Measurements from ENCODE around the gene HSFX3. TPM values are rescaled to one million over a fixed set of nuclear protein-coding genes. Genes with fewer than 3 reads are reported as not detected.
"Not testable (repeated sequence)": the region's sequence is repeated elsewhere in the genome, so short reads cannot be mapped to it uniquely, and the experiment has no call there.

HSFX3 gene
- total and polyA plus RNA-seq, 8 donors = not detected

- Histone ChIP-seq H3K27me3 (peaks cover 0 to 4% (median 0%) of the 10 kb centered on the region in 4 donors), H3K27ac (peak within 1 kb of the TSS; percentile 41 to 79 (median 72)), H3K36me3 (no peaks in the 10 kb centered on the region), H3K4me3 (peak within 1 kb of the TSS; percentile 18 to 56 (median 39)), H3K4me1 (peaks cover 0 to 3% (median 0%) of the 10 kb centered on the region in 3 donors), H3K9me3 (no peaks in the 10 kb centered on the region)
- intact Hi-C loops (cut with DNase I) = no loop called here
- FAIRE-seq (peak; percentile 29), ATAC-seq (peak; percentile 96 to 98 (median 96)), DNase-seq (peak; percentile 83 to 94 (median 88))
- 0 to 34% methylated on average over 39 to 54 of the region's 54 CpGs for WGBS, 2 donors
- no peak for TF ChIP-seq CTCF (IDR thresholded peaks at IDR 0.05)
Measured at GRCh38 chrX:149504915-149505651, 44.6 kb downstream of the HSFX3 start, which contains the start of gene IDS. TSS of gene IDS (minus strand) at chrX:149505306. CDS start at chrX:149505137, 169 bp downstream.

GRCh38 chrX:149504226-149504914, 45.4 kb downstream of the HSFX3 start:
- ATAC-seq (peak; percentile 26 to 53 (median 32)), FAIRE-seq (no peak), DNase-seq (no peak)
- Histone ChIP-seq H3K27me3 (no peaks in the 10 kb centered on the region), H3K4me3 (peak overlapping the region; percentile 18 to 56 (median 39)), H3K4me1 (peaks cover 0 to 3% (median 0%) of the 10 kb centered on the region in 3 donors), H3K27ac (peak overlapping the region in 3 of 4 donors; percentile 41 to 79 (median 76)), H3K36me3 (no peaks in the 10 kb centered on the region), H3K9me3 (no peaks in the 10 kb centered on the region)
- no peak for TF ChIP-seq CTCF (IDR thresholded peaks at IDR 0.05)
- WGBS, 2 donors = 49 to 54% methylated on average over 10 of the region's 10 CpGs
- intact Hi-C loops (cut with DNase I) = no loop called here

- H3K4me1 ChIP-seq; intact Hi-C loops (cut with DNase I); H3K36me3 ChIP-seq; H3K4me3 ChIP-seq; H3K27ac ChIP-seq; H3K27me3 ChIP-seq; H3K9me3 ChIP-seq: not testable (repeated sequence)
- WGBS, 2 donors = 50 to 65% methylated on average over 5 to 6 of the region's 10 CpGs
- peak in 1 of 6 donors; percentile 13 for DNase-seq
- peak; percentile 81 for FAIRE-seq
- peak in 3 of 4 donors; percentile 43 to 75 (median 53) for ATAC-seq
Measured at GRCh38 chrX:149503446-149503845, 46.3 kb downstream of the HSFX3 start.

GRCh38 chrX:149502923-149503322, 46.8 kb downstream of the HSFX3 start:
- H3K27ac ChIP-seq = not testable (repeated sequence)

GRCh38 chrX:149499766-149500165, 50.0 kb downstream of the HSFX3 start:
- intact Hi-C loops (cut with DNase I) = no loop called here
- no peak overlapping the region for H3K4me3 ChIP-seq
- H3K27ac ChIP-seq = no peak overlapping the region
- H3K9me3 ChIP-seq = no peaks in the 10 kb centered on the region
- FAIRE-seq (no peak), ATAC-seq (no peak), DNase-seq (no peak)
- TF ChIP-seq CTCF (IDR thresholded peaks at IDR 0.05) = no peak
- peaks cover 0 to 12% (median 0%) of the 10 kb centered on the region in 3 donors for H3K36me3 ChIP-seq
- no peaks in the 10 kb centered on the region for H3K4me1 ChIP-seq
- WGBS, 2 donors = 57 to 70% methylated on average over 5 of the region's 5 CpGs
- no peaks in the 10 kb centered on the region for H3K27me3 ChIP-seq

More at GRCh38 chrX:149502923-149503322, 46.8 kb downstream of the HSFX3 start:
- ATAC-seq; H3K27me3 ChIP-seq; H3K4me1 ChIP-seq; intact Hi-C loops (cut with DNase I); DNase-seq; H3K4me3 ChIP-seq; H3K9me3 ChIP-seq; FAIRE-seq; H3K36me3 ChIP-seq: not testable (repeated sequence)
- WGBS, 2 donors = 50 to 63% methylated on average over 5 of the region's 5 CpGs
